AG09319 (cell line): ENCODE data around the gene TDRD9.

Experiments used
- DNase-seq: peaks from one replicate; pipeline ENCODE4 v3.0.0-alpha.2; 2010; ENCODE audit warnings: low read depth; ENCODE audit errors: extremely low read depth
- CTCF ChIP-seq: IDR thresholded peaks from 2 replicates; pipeline ENCODE4 v1.5.1; 2011; ENCODE audit warnings: low read depth, mild to moderate bottlenecking, inconsistent platforms, low read length, moderate library complexity

TDRD9 gene

GRCh38 chr14:104037074-104037473 is 108.8 kb downstream of the TDRD9 start:
- no peak for TF ChIP-seq CTCF
- no peak for DNase-seq

GRCh38 chr14:104037903-104038302 is 109.6 kb downstream of the TDRD9 start:
- TF ChIP-seq CTCF: no peak
- DNase-seq: no peak

- no peak for DNase-seq
- TF ChIP-seq CTCF: no peak
Observed at GRCh38 chr14:104039214-104039613, 111.0 kb downstream of the TDRD9 start.

GRCh38 chr14:104040539-104040938 is 112.3 kb downstream of the TDRD9 start:
- TF ChIP-seq CTCF: no peak
- DNase-seq: no peak

GRCh38 chr14:104041430-104042104 is 113.3 kb downstream of the TDRD9 start:
- no peak for TF ChIP-seq CTCF

GRCh38 chr14:104044016-104044415 is 115.8 kb downstream of the TDRD9 start:
- DNase-seq: no peak
- TF ChIP-seq CTCF: no peak

More at GRCh38 chr14:104041430-104042104, 113.3 kb downstream of the TDRD9 start:
- no peak for DNase-seq

GRCh38 chr14:104047761-104048160 is 119.5 kb downstream of the TDRD9 start:
- no peak for TF ChIP-seq CTCF

More at GRCh38 chr14:104047761-104048160, 119.5 kb downstream of the TDRD9 start:
- no peak for DNase-seq
